Measurements from ENCODE around the gene TAS1R2. TPM values are rescaled to one million over a fixed set of nuclear protein-coding genes. Genes with fewer than 3 reads are reported as not detected.

TAS1R2 gene
- total and polyA plus RNA-seq, 2 of the 8 experiments (the other 6 are each of a cell fraction or from before 2014, with no cell fraction given): not detected

DNA sequence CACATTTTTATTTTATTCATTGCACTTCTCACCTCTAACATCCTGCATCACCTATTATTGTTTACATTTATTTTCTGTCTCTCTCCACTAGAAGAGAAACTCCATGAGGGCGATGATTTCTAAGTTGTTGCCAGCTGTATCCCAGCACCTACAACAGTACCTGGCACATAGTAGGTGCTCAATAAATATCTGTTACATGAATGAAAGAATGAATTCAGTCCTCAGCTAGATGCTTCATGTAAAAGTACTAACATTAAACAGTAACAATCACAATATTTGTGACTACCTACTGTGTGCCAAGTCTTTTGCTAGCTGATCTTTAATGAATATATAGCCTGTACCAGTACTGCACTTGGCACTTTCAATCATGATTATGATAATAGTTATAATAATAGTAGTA, 3.0 kb downstream of the TAS1R2 start:
- Histone ChIP-seq H2BK5ac (ENCODE audit: low read depth, low read length) (no peak overlapping the region), H2BK20ac (ENCODE audit: low read length) (no peak overlapping the region), H3K9ac (replicated peaks in 1 of 4; ENCODE audit: extremely low read depth in 1 of 4, low read depth in 3 of 4, low read length in 3 of 4) (no peak overlapping the region), H3K4me1 (replicated peaks in 1 of 4; ENCODE audit: control insufficient read depth in 3 of 4, insufficient read depth in 4 of 4, low read length in 3 of 4) (no peaks in the 10 kb centered on the region), H2BK120ac (replicated peaks; ENCODE audit: low read depth, low read length) (no peak overlapping the region), H2AK5ac (ENCODE audit: low read depth, low read length) (no peak overlapping the region), H4K20me1 (replicated peaks in 1 of 2; ENCODE audit: control insufficient read depth in 1 of 2, insufficient read depth in 2 of 2, low read length in 2 of 2) (peaks cover 0 to 7% of the 10 kb centered on the region in 2 experiments), H3K27me3 (replicated peaks in 1 of 4; ENCODE audit: control insufficient read depth in 3 of 4, extremely low read depth in 1 of 4, insufficient read depth in 3 of 4, low read length in 3 of 4) (peaks cover 0 to 4% (median 1%) of the 10 kb centered on the region in 4 experiments; a peak in 3 of 7 replicates), H2AFZ (ENCODE audit: low read length) (no peak overlapping the region), H4K91ac (replicated peaks; ENCODE audit: insufficient read length, low read length) (no peak overlapping the region), H3K36me3 (ENCODE audit: control insufficient read depth in 2 of 4, insufficient read depth in 4 of 4, low read length in 3 of 4) (no peaks in the 10 kb centered on the region; a peak in 1 of 8 replicates), H4K5ac (ENCODE audit: insufficient read length, low read depth, low read length) (no peak overlapping the region), H3K4me2 (ENCODE audit: insufficient read depth in 1 of 2, low read depth in 2 of 2, low read length in 2 of 2) (no peak overlapping the region), H3K9me3 (ENCODE audit: insufficient read depth in 2 of 2, low read depth in 1 of 2, low read length in 1 of 2) (no peaks in the 10 kb centered on the region), H3K4ac (replicated peaks; ENCODE audit: insufficient read length, low read depth, low read length) (no peak overlapping the region), H4K8ac (ENCODE audit: extremely low read depth, insufficient read depth, low read length) (no peak overlapping the region), H3K56ac (replicated peaks; ENCODE audit: insufficient read length, low read depth, low read length) (no peak overlapping the region), H2BK15ac (ENCODE audit: low read length) (no peak overlapping the region), H2BK12ac (ENCODE audit: low read depth, low read length) (no peak overlapping the region), H3K79me1 (ENCODE audit: low read depth, low read length) (no peaks in the 10 kb centered on the region), H3K27ac (ENCODE audit: low read depth, low read length) (no peak overlapping the region), H3K18ac (ENCODE audit: extremely low read depth, low read length) (no peak overlapping the region), H3K23me2 (ENCODE audit: low read depth, low read length) (peaks cover 12% of the 10 kb centered on the region; the same call in 1 of the 2 replicates), H3K79me2 (ENCODE audit: control insufficient read depth in 1 of 2, insufficient read depth in 2 of 2, low read length in 2 of 2) (no peaks in the 10 kb centered on the region), H3K4me3 (ENCODE audit: extremely low read depth in 1 of 4, insufficient read depth in 2 of 4, low read depth in 3 of 4, low read length in 4 of 4) (no peak overlapping the region), H3K23ac (ENCODE audit: insufficient read length) (no peak overlapping the region), H3K14ac (ENCODE audit: insufficient read length) (no peak overlapping the region)
- WGBS, 2 experiments (ENCODE audit: extremely low coverage in 1 of 2, insufficient coverage in 1 of 2, insufficient read length in 1 of 2, insufficient replicate concordance in 2 of 2, low coverage in 1 of 2, low lambda C conversion rate in 2 of 2, missing lambda C conversion rate in 1 of 2): 88% methylated on average over 1 of the region's 1 CpG; no CpG with 5 or more reads in 1 of the 2 experiments
- DNase-seq (ENCODE audit: low read depth in 1 of 2, low spot score in 2 of 2): no peak
- CTCF ChIA-PET (ENCODE audit: partially characterized antibody): interaction anchor here (0.8 to 2.7 kb wide), 2 partner anchors 18 to 35 kb away, joined by 4 to 15 read pairs; no protein-coding TSS in a partner anchor
- no peak for TF ChIP-seq FOSL1 (IDR thresholded peaks at IDR 0.05; ENCODE audit: insufficient read depth, low read depth, low read length)
- no peak for TF ChIP-seq BRCA1 (IDR thresholded peaks at IDR 0.05; ENCODE audit: low read depth, low read length)
- TF ChIP-seq, protein P1, sequence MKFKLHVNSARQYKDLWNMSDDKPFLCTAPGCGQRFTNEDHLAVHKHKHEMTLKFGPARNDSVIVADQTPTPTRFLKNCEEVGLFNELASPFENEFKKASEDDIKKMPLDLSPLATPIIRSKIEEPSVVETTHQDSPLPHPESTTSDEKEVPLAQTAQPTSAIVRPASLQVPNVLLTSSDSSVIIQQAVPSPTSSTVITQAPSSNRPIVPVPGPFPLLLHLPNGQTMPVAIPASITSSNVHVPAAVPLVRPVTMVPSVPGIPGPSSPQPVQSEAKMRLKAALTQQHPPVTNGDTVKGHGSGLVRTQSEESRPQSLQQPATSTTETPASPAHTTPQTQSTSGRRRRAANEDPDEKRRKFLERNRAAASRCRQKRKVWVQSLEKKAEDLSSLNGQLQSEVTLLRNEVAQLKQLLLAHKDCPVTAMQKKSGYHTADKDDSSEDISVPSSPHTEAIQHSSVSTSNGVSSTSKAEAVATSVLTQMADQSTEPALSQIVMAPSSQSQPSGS (IDR thresholded peaks at IDR 0.05; ENCODE audit: low read length): no peak
- no peak for TF ChIP-seq CBX5 (IDR thresholded peaks at IDR 0.05; ENCODE audit: low read depth, low read length)
- no peak for TF ChIP-seq ASH2L (IDR thresholded peaks at IDR 0.05; ENCODE audit: low read length)
- no peak for TF ChIP-seq SP1 (IDR thresholded peaks at IDR 0.05; ENCODE audit: low read depth, low read length)
- no peak for TF ChIP-seq RXRA (IDR thresholded peaks at IDR 0.05; ENCODE audit: insufficient read depth, low read depth, low read length)
- no peak for TF ChIP-seq NRF1 (IDR thresholded peaks at IDR 0.05; ENCODE audit: low read depth, low read length)
- TF ChIP-seq RAD21 (IDR thresholded peaks at IDR 0.05 in 1 of 2, conservative IDR thresholded peaks at IDR 0.05 in 1 of 2; ENCODE audit: low read depth in 2 of 2, low read length in 2 of 2): no peak
- no peak for TF ChIP-seq SAP30 (IDR thresholded peaks at IDR 0.05; ENCODE audit: insufficient read depth, insufficient replicate concordance, low read length)
- TF ChIP-seq EGR1 (IDR thresholded peaks at IDR 0.05; ENCODE audit: borderline replicate concordance, low read depth, low read length): no peak
- no peak for TF ChIP-seq BACH1 (IDR thresholded peaks at IDR 0.05; ENCODE audit: low read length)
- FAIRE-seq: no peak
- POLR2A ChIA-PET (ENCODE audit: partially characterized antibody): no interaction called here
